Measurements from ENCODE around the gene COX14. TPM values are rescaled to one million over a fixed set of nuclear protein-coding genes. Genes with fewer than 3 reads are reported as not detected.

Gene COX14
- 35.8 TPM for polyA plus RNA-seq (2013, experiment 1 of 2)
- 28.5 TPM for polyA plus RNA-seq (2013, experiment 2 of 2)

- 0% methylated on average over 54 to 56 of the region's 59 CpGs for WGBS, 2 experiments (ENCODE audit: insufficient coverage in 2 of 2)
- Histone ChIP-seq H3K36me3 (ENCODE audit: control insufficient read depth, insufficient read depth, low read length) (peaks cover 11% of the 10 kb centered on the region), H3K27ac (ENCODE audit: low read depth, low read length, severe bottlenecking) (peak within 1 kb of the TSS; percentile 83), H3K4me3 (ENCODE audit: extremely low read depth, insufficient read depth, low read length, poor library complexity, severe bottlenecking) (peak within 1 kb of the TSS; percentile 81), H3K4me1 (ENCODE audit: control insufficient read depth, insufficient read depth, low read length, poor library complexity, severe bottlenecking) (peaks cover 15% of the 10 kb centered on the region), H3K9me3 (ENCODE audit: control insufficient read depth, low read length) (no peaks in the 10 kb centered on the region)
Measured at GRCh38 chr12:50111693-50112455, at the start of gene COX14. Gene COX14, plus strand, starts transcription at chr12:50112236. Its CDS starts 7,808 bp downstream, at chr12:50120044.

- H3K36me3 ChIP-seq (ENCODE audit: control insufficient read depth, insufficient read depth, low read length), result no peaks in the 10 kb centered on the region
- H3K4me3 ChIP-seq (ENCODE audit: extremely low read depth, insufficient read depth, low read length, poor library complexity, severe bottlenecking), result no peak overlapping the region
- H3K27ac ChIP-seq (ENCODE audit: low read depth, low read length, severe bottlenecking), result no peak overlapping the region
- 90 to 100% methylated on average over 1 to 2 of the region's 5 CpGs for WGBS, 2 experiments (ENCODE audit: insufficient coverage in 2 of 2)
- no peaks in the 10 kb centered on the region for H3K9me3 ChIP-seq (ENCODE audit: control insufficient read depth, low read length)
- H3K4me1 ChIP-seq (ENCODE audit: control insufficient read depth, insufficient read depth, low read length, poor library complexity, severe bottlenecking), result peaks cover 23% of the 10 kb centered on the region
Measured at GRCh38 chr12:50062728-50063460, 49.1 kb upstream of the COX14 start.

GRCh38 chr12:50065726-50066310, 46.2 kb upstream of the COX14 start:
- no peaks in the 10 kb centered on the region for H3K36me3 ChIP-seq (ENCODE audit: control insufficient read depth, insufficient read depth, low read length)
- no CpG with 5 or more reads among the region's 3 CpGs for WGBS, 2 experiments (ENCODE audit: insufficient coverage in 2 of 2)
- peaks cover 14% of the 10 kb centered on the region for H3K4me1 ChIP-seq (ENCODE audit: control insufficient read depth, insufficient read depth, low read length, poor library complexity, severe bottlenecking)
- H3K4me3 ChIP-seq (ENCODE audit: extremely low read depth, insufficient read depth, low read length, poor library complexity, severe bottlenecking), result no peak overlapping the region
- peak overlapping the region; percentile 23 for H3K27ac ChIP-seq (ENCODE audit: low read depth, low read length, severe bottlenecking)
- no peaks in the 10 kb centered on the region for H3K9me3 ChIP-seq (ENCODE audit: control insufficient read depth, low read length)

GRCh38 chr12:50066402-50066801, 45.6 kb upstream of the COX14 start:
- Histone ChIP-seq H3K9me3 (ENCODE audit: control insufficient read depth, low read length) (no peaks in the 10 kb centered on the region), H3K4me3 (ENCODE audit: extremely low read depth, insufficient read depth, low read length, poor library complexity, severe bottlenecking) (no peak overlapping the region), H3K36me3 (ENCODE audit: control insufficient read depth, insufficient read depth, low read length) (no peaks in the 10 kb centered on the region), H3K27ac (ENCODE audit: low read depth, low read length, severe bottlenecking) (peak overlapping the region; percentile 23), H3K4me1 (ENCODE audit: control insufficient read depth, insufficient read depth, low read length, poor library complexity, severe bottlenecking) (peaks cover 14% of the 10 kb centered on the region)
- 57 to 64% methylated on average over 4 to 5 of the region's 5 CpGs for WGBS, 2 experiments (ENCODE audit: insufficient coverage in 2 of 2)

DNA sequence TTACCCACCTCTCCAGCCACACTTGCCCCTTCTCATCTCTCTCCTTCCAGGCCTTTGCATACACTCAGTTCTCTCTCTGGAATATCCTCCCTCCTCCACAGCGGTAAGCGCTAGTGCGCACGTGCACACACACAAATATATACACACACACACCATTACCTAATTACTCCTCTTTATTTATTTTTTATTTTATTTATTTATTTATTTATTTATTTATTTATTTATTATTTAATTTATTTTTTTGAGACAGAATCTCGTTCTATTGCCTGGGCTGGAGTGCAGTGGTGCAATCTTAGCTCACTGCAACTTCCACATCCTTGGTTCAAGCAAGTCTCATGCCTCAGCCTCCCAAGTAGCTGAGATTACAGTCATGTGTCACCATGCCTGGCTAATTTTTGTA, 43.0 kb upstream of the COX14 start:
- WGBS, 2 experiments (ENCODE audit: insufficient coverage in 2 of 2), result no CpG with 5 or more reads among the region's 5 CpGs
- H3K27ac ChIP-seq (ENCODE audit: low read depth, low read length, severe bottlenecking), result no peak overlapping the region

GRCh38 chr12:50069539-50069938, 42.5 kb upstream of the COX14 start:
- peaks cover 23% of the 10 kb centered on the region for H3K4me1 ChIP-seq (ENCODE audit: control insufficient read depth, insufficient read depth, low read length, poor library complexity, severe bottlenecking)
- H3K36me3 ChIP-seq (ENCODE audit: control insufficient read depth, insufficient read depth, low read length), result no peaks in the 10 kb centered on the region
- no peak overlapping the region for H3K27ac ChIP-seq (ENCODE audit: low read depth, low read length, severe bottlenecking)
- H3K9me3 ChIP-seq (ENCODE audit: control insufficient read depth, low read length), result no peaks in the 10 kb centered on the region
- WGBS, 2 experiments (ENCODE audit: insufficient coverage in 2 of 2), result 83 to 92% methylated on average over 2 to 3 of the region's 3 CpGs
- no peak overlapping the region for H3K4me3 ChIP-seq (ENCODE audit: extremely low read depth, insufficient read depth, low read length, poor library complexity, severe bottlenecking)

More for the DNA sequence above, 43.0 kb upstream of the COX14 start:
- H3K36me3 ChIP-seq (ENCODE audit: control insufficient read depth, insufficient read depth, low read length), result no peaks in the 10 kb centered on the region
- H3K4me3 ChIP-seq (ENCODE audit: extremely low read depth, insufficient read depth, low read length, poor library complexity, severe bottlenecking), result no peak overlapping the region
- H3K4me1 ChIP-seq (ENCODE audit: control insufficient read depth, insufficient read depth, low read length, poor library complexity, severe bottlenecking), result peaks cover 23% of the 10 kb centered on the region
- H3K9me3 ChIP-seq (ENCODE audit: control insufficient read depth, low read length), result no peaks in the 10 kb centered on the region

DNA sequence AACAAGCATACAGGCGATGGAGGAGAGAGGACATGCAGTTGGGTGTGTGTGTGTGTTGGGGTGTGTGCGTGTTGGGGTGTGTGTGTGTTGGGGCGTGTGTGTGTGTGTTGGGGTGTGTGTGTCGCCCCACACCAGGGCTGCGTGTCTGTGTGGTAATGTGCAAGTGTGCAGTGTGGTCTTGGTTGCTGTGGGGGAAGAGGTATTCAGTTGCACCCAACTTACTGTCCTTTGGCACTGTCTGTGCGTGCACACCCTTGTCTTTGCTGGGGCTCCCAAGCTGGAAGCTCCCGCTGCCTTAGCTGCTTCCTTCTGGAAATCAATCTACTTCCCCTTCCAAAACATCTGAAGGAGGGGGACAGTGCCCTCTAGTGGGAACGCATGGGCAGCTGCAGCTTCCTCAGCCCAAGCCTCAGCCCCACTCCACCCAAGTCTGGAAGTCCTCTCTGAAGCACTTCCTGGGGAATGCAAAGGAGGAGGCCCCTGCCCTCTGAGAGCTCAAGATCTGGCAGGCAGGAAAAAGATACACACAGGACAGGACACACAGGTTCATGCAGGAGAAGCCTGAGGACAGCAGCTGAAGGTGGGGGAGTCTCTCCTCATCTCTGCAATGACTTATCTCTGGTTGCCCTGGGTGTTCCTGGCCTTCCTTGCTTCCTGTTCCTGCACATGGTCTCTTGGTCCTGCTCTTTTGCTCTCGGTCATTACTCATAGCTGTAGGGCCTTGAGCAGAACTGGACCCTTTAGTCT, 41.5 kb upstream of the COX14 start:
- Histone ChIP-seq H3K9me3 (ENCODE audit: control insufficient read depth, low read length) (no peaks in the 10 kb centered on the region), H3K36me3 (ENCODE audit: control insufficient read depth, insufficient read depth, low read length) (no peaks in the 10 kb centered on the region), H3K27ac (ENCODE audit: low read depth, low read length, severe bottlenecking) (no peak overlapping the region), H3K4me3 (ENCODE audit: extremely low read depth, insufficient read depth, low read length, poor library complexity, severe bottlenecking) (no peak overlapping the region), H3K4me1 (ENCODE audit: control insufficient read depth, insufficient read depth, low read length, poor library complexity, severe bottlenecking) (peaks cover 31% of the 10 kb centered on the region)
- 55 to 86% methylated on average over 4 to 8 of the region's 9 CpGs for WGBS, 2 experiments (ENCODE audit: insufficient coverage in 2 of 2)

- Histone ChIP-seq H3K36me3 (ENCODE audit: control insufficient read depth, insufficient read depth, low read length) (no peaks in the 10 kb centered on the region), H3K4me1 (ENCODE audit: control insufficient read depth, insufficient read depth, low read length, poor library complexity, severe bottlenecking) (peaks cover 18% of the 10 kb centered on the region), H3K4me3 (ENCODE audit: extremely low read depth, insufficient read depth, low read length, poor library complexity, severe bottlenecking) (no peak overlapping the region), H3K9me3 (ENCODE audit: control insufficient read depth, low read length) (no peaks in the 10 kb centered on the region), H3K27ac (ENCODE audit: low read depth, low read length, severe bottlenecking) (no peak overlapping the region)
- 51 to 58% methylated on average over 2 to 5 of the region's 10 CpGs for WGBS, 2 experiments (ENCODE audit: insufficient coverage in 2 of 2)
Measured at GRCh38 chr12:50072198-50072907, 39.7 kb upstream of the COX14 start.

DNA sequence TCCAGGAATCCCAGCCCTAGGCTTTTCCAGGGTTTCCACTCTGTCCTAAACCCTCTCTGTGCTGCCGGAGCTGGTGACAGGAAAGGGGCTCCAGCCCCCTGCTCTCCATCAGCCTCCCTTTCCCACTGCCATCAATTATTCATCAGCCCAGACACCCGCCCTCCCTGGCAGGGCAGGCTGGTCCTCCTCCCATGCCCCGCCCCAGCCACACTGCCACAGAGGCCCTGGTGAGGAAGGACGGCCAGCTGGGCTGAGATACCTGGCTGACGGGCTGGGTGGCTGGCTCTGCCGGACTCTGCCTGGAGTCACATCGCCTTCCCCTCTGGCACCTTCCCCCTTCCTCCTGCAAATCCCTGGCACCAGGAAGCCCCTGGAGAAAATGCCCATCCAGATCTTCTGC, 38.8 kb upstream of the COX14 start:
- Histone ChIP-seq H3K4me3 (ENCODE audit: extremely low read depth, insufficient read depth, low read length, poor library complexity, severe bottlenecking) (no peak overlapping the region), H3K4me1 (ENCODE audit: control insufficient read depth, insufficient read depth, low read length, poor library complexity, severe bottlenecking) (peaks cover 18% of the 10 kb centered on the region), H3K27ac (ENCODE audit: low read depth, low read length, severe bottlenecking) (no peak overlapping the region), H3K36me3 (ENCODE audit: control insufficient read depth, insufficient read depth, low read length) (no peaks in the 10 kb centered on the region), H3K9me3 (ENCODE audit: control insufficient read depth, low read length) (no peaks in the 10 kb centered on the region)
- WGBS, 2 experiments (ENCODE audit: insufficient coverage in 2 of 2), result 72 to 89% methylated on average over 5 to 6 of the region's 7 CpGs

- H3K27ac ChIP-seq (ENCODE audit: low read depth, low read length, severe bottlenecking), result no peak overlapping the region
- H3K4me3 ChIP-seq (ENCODE audit: extremely low read depth, insufficient read depth, low read length, poor library complexity, severe bottlenecking), result no peak overlapping the region
- H3K36me3 ChIP-seq (ENCODE audit: control insufficient read depth, insufficient read depth, low read length), result no peaks in the 10 kb centered on the region
- 80 to 86% methylated on average over 9 of the region's 10 CpGs for WGBS, 2 experiments (ENCODE audit: insufficient coverage in 2 of 2)
- H3K4me1 ChIP-seq (ENCODE audit: control insufficient read depth, insufficient read depth, low read length, poor library complexity, severe bottlenecking), result peaks cover 18% of the 10 kb centered on the region
- no peaks in the 10 kb centered on the region for H3K9me3 ChIP-seq (ENCODE audit: control insufficient read depth, low read length)
Measured at GRCh38 chr12:50073712-50074111, 38.3 kb upstream of the COX14 start.

Measured in mesodermal cell (in vitro differentiated cells).